Prostate gland (tissue), 2 donors: ENCODE measurements around the gene VCX2. TPM values are rescaled to one million over a fixed set of nuclear protein-coding genes. Genes with fewer than 3 reads are reported as not detected.

Source experiments
- DNase-seq: peaks from one replicate; pipeline ENCODE4 v3.0.0-alpha.2; 2019; ENCODE audit warnings: low spot score
- H3K27ac ChIP-seq, 2 donors: fragments of 200-600 bp; sonication (generic); 2 replicates each; pipeline ENCODE4 v1.5.1; 2017 to 2019
- H3K27me3 ChIP-seq: fragments of 200-600 bp; sonication (generic); replicated peaks from 2 replicates; pipeline ENCODE4 v1.5.1; 2019; ENCODE audit not compliant: insufficient read depth
- H3K36me3 ChIP-seq, 2 donors: fragments of 200-600 bp; sonication (generic); 1 replicate in 1 of 2; 2 replicates in 1 of 2; pipeline versions ENCODE4 v1.5.1 to v1.8.1; 2017 to 2019
- H3K4me1 ChIP-seq: fragments of 200-600 bp; sonication (generic); replicated peaks from 2 replicates; pipeline ENCODE4 v1.5.1; 2019
- H3K4me3 ChIP-seq, 2 donors: fragments of 200-600 bp; sonication (generic); 2 replicates each; pipeline ENCODE4 v1.5.1; 2017 to 2019
- H3K9me3 ChIP-seq: fragments of 200-600 bp; sonication (generic); 2 replicates; pipeline ENCODE4 v1.5.1; 2017
- CTCF ChIP-seq, 4 experiments: fragments of 200-600 bp in 2 of 4; fragments of 450-650 bp in 2 of 4; sonication (generic) in 2 of 4; IDR thresholded peaks; 1 replicate in 3 of 4; 2 replicates in 1 of 4; pipeline ENCODE4 v1.5.1; 2016 to 2019; ENCODE audit warnings: antibody characterized with exemption in 4 of 4, mild to moderate bottlenecking in 2 of 4, moderate library complexity in 2 of 4
- POLR2A ChIP-seq: fragments of 450-650 bp; IDR thresholded peaks from one replicate; pipeline ENCODE4 v1.6.1; 2016; ENCODE audit warnings: antibody characterized with exemption, mild to moderate bottlenecking
- POLR2AphosphoS5 ChIP-seq: sonication (generic); formaldehyde crosslinking; IDR thresholded peaks from one replicate; pipeline ENCODE4 v1.6.1; 2017; ENCODE audit warnings: antibody characterized with exemption
- WGBS: methylation state at CpG from one replicate; pipeline ENCODE4 v1.1.5; 2018; 5-methylcytosine and 5-hydroxymethylcytosine counted together
- intact Hi-C: fragments of 100-400 bp; cut with DNase I; formaldehyde crosslinking; loops from one replicate; pipeline ENCODE4 v1.14.2; 2022
- total RNA-seq, 2 donors: library from RNA; depleted of rRNA; stranded (reverse); fragments of >200 nt; gene quantifications; one replicate each; pipeline ENCODE4 v1.1.0, GENCODE V29; 2016

VCX2 gene
- total RNA-seq, 2 donors from 2014 or later = 27.8 TPM; not detected in 1

- no peak for DNase-seq
- no peak for TF ChIP-seq POLR2A
- Histone ChIP-seq H3K27me3 (no peaks in the 10 kb centered on the region), H3K4me1 (no peaks in the 10 kb centered on the region), H3K9me3 (no peaks in the 10 kb centered on the region), H3K36me3 (no peaks in the 10 kb centered on the region), H3K4me3 (no peak overlapping the region), H3K27ac (no peak overlapping the region)
- intact Hi-C loops = no loop called here
- WGBS = 90% methylated on average over 3 of the region's 3 CpGs
Observed at GRCh38 chrX:8141896-8142295, 29.2 kb downstream of the VCX2 start.

- H3K27me3 ChIP-seq = no peaks in the 10 kb centered on the region
- 78% methylated on average over 10 of the region's 10 CpGs for WGBS
- intact Hi-C loops = no loop called here
- H3K9me3 ChIP-seq = no peaks in the 10 kb centered on the region
- H3K36me3 ChIP-seq = no peaks in the 10 kb centered on the region
- H3K4me3 ChIP-seq = no peak overlapping the region
- no peak for DNase-seq
- TF ChIP-seq CTCF (IDR thresholded peaks at IDR 0.05) (no peak), POLR2A (no peak), POLR2AphosphoS5 (no peak)
- no peaks in the 10 kb centered on the region for H3K4me1 ChIP-seq
- no peak overlapping the region for H3K27ac ChIP-seq
Observed at GRCh38 chrX:8140986-8141744, 29.9 kb downstream of the VCX2 start.

GRCh38 chrX:8139716-8140115 is 31.4 kb downstream of the VCX2 start:
- Histone ChIP-seq H3K4me1 (no peaks in the 10 kb centered on the region), H3K27me3 (no peaks in the 10 kb centered on the region), H3K36me3 (no peaks in the 10 kb centered on the region), H3K27ac (no peak overlapping the region), H3K4me3 (no peak overlapping the region), H3K9me3 (no peaks in the 10 kb centered on the region)
- TF ChIP-seq POLR2A = no peak
- TF ChIP-seq CTCF (IDR thresholded peaks at IDR 0.05) = no peak
- TF ChIP-seq POLR2AphosphoS5 = no peak
- DNase-seq = no peak
- intact Hi-C loops = no loop called here
- 69% methylated on average over 4 of the region's 4 CpGs for WGBS

GRCh38 chrX:8138252-8138651 is 32.8 kb downstream of the VCX2 start:
- DNase-seq = no peak
- Histone ChIP-seq H3K27me3 (no peaks in the 10 kb centered on the region), H3K4me3 (no peak overlapping the region), H3K4me1 (no peaks in the 10 kb centered on the region), H3K27ac (no peak overlapping the region), H3K36me3 (no peaks in the 10 kb centered on the region), H3K9me3 (no peaks in the 10 kb centered on the region)
- TF ChIP-seq POLR2AphosphoS5 = no peak
- TF ChIP-seq POLR2A = no peak
- no peak for TF ChIP-seq CTCF (IDR thresholded peaks at IDR 0.05)
- intact Hi-C loops = no loop called here
- 87% methylated on average over 5 of the region's 5 CpGs for WGBS

- no peaks in the 10 kb centered on the region for H3K4me1 ChIP-seq
- no peaks in the 10 kb centered on the region for H3K27me3 ChIP-seq
- H3K36me3 ChIP-seq = no peaks in the 10 kb centered on the region
- TF ChIP-seq CTCF (IDR thresholded peaks at IDR 0.05) = no peak
- no peak for TF ChIP-seq POLR2AphosphoS5
- no peak for TF ChIP-seq POLR2A
- 98% methylated on average over 3 of the region's 3 CpGs for WGBS
- intact Hi-C loops = no loop called here
- DNase-seq = no peak
- H3K4me3 ChIP-seq = no peak overlapping the region
- no peaks in the 10 kb centered on the region for H3K9me3 ChIP-seq
- H3K27ac ChIP-seq = no peak overlapping the region
Observed at GRCh38 chrX:8126648-8127047, 44.4 kb downstream of the VCX2 start.
